GM03348 (cell line): ENCODE measurements around the gene TGFBR3.

Experiments used
- DNase-seq: peaks from one replicate; pipeline ENCODE4 v3.0.0; 2012; ENCODE audit warnings: low spot score

Gene TGFBR3

GRCh38 chr1:91777630-91778300 lies 108.2 kb downstream of the TGFBR3 start:
- DNase-seq = no peak

DNA sequence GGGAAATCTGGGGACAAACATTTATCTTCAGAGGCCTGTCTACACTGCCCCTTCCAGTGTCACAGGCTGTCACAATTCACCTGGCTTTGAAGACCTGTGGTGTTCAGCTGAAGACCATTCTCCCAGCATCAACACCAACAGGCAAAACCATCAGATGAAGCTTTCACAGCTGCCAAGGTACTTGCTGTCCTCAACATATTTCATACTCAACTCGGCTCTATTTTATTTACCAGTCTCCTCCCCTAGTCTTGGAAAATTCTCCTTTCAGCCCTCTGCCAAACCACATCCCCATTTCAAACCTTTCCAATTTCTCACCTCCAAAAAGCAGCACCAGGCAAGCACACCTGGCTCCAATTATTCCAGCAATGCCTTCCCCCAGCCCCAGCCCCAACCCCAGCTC lies 108.8 kb downstream of the TGFBR3 start:
- DNase-seq = no peak

- no peak for DNase-seq
Measured at GRCh38 chr1:91776068-91776794, 109.7 kb downstream of the TGFBR3 start.

DNA sequence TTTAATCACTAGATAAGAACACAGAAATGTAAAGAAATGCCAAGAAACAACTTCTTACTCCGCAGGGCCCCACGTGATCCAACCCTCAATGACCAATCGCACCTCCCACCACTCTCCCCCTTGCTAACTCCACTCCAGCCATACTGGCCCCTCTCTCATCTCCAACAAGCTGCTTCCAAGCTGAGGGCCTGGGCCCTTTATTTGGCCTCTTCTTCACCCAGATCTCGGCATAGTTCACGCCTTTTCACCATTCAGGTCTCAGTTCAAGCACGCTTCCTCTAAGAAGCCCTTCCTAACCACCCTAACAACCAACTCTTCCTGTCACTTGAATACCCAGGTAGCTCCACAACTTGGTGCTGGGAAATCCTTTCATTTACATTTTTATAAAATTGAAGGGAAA lies 110.7 kb downstream of the TGFBR3 start:
- DNase-seq = no peak

- peak; percentile 68 for DNase-seq
Measured at GRCh38 chr1:91774520-91775203, 111.3 kb downstream of the TGFBR3 start.

DNA sequence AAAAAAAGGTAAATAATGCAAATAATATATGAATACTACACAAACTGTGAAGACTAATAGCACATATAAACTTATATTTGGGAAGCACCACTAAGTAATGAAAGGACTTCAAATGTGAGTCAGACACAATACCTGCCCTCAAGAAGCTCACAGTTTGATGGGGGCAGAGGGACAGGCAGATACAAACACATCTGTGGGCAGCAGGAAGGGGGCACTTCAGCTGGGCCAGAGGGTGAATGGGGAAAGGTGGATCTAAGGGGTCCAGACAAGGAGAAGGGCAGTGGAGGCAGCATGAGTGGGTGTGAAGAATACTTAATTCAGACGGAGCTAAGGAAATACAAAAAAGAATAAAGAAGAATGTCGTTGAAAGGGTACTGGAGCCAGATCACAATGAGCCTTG lies 114.2 kb downstream of the TGFBR3 start:
- no peak for DNase-seq

DNA sequence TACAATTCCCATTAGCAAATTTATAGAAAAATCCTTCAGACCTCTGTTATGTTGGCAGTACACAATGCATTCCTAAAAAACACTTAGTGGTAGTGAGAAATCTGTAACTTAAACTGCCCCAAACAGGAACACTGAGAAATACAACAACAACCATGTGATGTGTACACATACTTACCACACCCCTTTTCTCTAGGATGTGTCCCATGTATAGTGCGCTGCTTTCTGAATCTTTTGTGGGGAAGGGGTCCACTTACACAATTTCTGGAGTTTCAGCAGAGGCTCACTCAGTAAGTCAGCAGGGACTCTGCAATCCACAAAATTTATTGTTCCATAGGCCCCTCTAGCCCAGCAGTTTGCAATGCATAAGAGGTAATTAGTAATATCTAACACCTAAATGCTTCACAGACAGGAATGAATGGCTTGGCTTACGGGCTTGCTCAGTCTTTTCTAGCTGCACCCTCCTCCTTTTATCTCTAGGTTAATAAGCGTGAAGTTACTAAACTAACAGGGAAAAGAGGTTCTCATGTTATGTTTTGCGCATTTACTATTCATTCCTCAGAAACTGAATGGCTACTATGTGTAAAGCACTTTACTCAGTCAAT lies 115.2 kb downstream of the TGFBR3 start:
- no peak for DNase-seq

- no peak for DNase-seq
Measured at GRCh38 chr1:91769742-91770141, 116.2 kb downstream of the TGFBR3 start.

- no peak for DNase-seq
Measured at GRCh38 chr1:91768786-91769725, 116.9 kb downstream of the TGFBR3 start.

DNA sequence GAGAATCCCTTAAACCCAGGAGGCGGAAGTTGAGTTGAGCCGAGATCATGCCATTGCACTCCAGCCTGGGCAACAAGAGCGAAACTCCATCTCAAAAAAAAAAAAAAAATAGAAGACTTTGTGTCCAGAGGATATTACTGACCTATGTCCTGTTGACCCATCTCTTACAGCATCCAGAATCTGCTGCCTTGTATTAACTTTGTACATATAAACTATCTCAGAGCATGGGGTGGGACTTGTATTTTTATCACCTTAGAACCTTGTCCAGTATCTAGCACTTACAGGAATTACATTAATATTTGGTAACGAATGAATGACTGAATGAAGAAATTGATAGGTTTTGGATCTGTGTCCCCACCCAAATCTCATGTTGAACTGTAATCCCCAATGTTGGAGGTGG lies 117.8 kb downstream of the TGFBR3 start:
- DNase-seq = no peak

DNA sequence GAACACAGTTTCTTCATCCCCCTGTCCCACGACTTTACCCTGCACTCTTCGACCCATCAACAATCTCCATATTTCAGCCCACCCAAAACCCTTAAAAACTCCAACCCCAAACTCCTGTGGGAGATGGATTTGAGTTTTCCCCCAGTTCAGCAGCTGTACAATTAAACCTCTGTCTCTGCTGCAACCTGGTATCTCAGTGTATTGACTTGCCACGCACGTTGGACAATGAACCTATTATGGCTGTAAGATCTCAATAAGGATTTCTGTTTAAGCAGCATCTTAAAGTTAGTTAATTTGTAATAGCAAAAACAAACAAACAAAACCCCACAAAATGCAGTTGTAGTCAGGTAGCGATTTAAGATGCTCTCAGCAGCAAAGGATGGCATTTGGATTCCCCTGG lies 119.1 kb downstream of the TGFBR3 start:
- no peak for DNase-seq

- no peak for DNase-seq
Measured at GRCh38 chr1:91765880-91766443, 120.0 kb downstream of the TGFBR3 start.

DNA sequence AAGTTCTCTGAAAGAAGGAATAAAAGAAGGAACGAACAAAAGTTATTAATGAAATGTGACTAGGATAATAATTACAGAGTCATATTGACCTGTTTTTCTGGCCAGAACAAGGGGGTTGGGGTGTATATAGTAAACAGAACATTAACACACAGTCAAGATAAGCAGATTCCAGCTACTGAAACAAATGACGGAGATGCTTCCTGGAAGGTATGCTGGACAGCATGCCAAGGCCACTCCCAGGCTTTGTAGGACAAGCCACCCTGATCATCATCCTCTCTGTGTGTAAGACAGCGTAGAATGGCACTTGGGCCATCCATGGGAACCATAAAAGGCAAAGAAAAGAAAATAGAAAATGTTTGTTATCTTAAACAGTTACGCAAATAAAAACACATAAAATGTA lies 120.7 kb downstream of the TGFBR3 start:
- DNase-seq = no peak

- DNase-seq = no peak
Measured at GRCh38 chr1:91764471-91765115, 121.4 kb downstream of the TGFBR3 start.

DNA sequence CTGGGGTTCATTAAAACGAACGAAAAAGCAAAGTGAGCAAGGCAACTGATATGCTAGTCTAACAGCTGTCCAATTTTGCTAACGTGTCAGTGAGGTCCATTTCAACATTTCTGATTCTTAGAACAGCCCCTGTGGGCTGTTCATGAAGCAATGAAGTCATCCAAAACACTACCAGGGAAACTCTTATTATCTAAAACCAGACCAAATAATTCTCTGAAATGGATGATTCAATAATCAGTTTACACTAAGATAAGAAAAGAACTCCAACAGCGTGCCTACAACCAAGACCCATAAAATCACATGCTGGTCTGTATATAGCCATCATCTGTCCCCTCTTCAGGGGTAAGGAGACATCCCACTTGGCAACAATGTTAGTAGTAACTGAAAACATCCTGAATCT lies 122.7 kb downstream of the TGFBR3 start:
- no peak for DNase-seq

- DNase-seq = peak; percentile 22
Measured at GRCh38 chr1:91761295-91761721, 124.6 kb downstream of the TGFBR3 start.

GRCh38 chr1:91760512-91760911 lies 125.4 kb downstream of the TGFBR3 start:
- DNase-seq = no peak

- DNase-seq = no peak
Measured at GRCh38 chr1:91759076-91759475, 126.9 kb downstream of the TGFBR3 start.

DNA sequence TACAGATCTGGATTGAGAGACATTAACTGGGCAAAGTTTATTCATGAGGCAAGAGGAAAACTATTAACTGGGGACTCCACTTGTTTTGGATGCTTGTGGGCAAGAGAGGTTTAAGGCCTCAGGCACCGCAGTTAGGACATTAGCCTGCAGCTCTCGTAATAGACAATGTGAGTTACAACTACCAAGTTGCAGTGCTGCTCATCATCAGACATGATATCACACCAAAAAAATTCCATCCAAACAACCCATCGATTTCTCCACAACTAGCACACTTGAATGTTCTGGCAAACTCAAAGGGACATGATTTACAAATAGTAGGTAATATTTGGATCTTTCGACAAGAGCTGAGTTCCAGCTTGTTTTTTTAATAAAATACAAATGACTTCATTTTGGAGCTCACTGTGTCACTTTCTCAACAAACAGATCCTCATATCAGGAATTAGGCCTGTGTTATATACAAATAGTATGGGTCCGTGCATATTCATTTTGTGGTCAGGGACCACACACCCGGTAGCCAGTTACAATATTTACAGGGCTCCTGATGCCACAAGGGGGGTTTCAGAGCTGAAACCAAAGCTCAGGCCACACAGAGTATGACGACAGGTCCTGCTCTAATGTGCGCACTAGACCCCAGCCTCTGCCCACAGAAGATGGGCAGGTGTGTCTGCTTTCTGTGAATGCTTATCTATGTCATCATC lies 128.0 kb downstream of the TGFBR3 start:
- DNase-seq = peak; percentile 77

- DNase-seq = no peak
Measured at GRCh38 chr1:91755702-91756287, 130.2 kb downstream of the TGFBR3 start.
